Natural killer cell treated with Interleukin-12 subunit alpha and Interleukin-12 subunit beta and Interleukin-15 and Interleukin-18, amount 100 ng/mL, for 72 hours (primary cell): ENCODE data around the gene TRAPPC3. TPM values are rescaled to one million over a fixed set of nuclear protein-coding genes. Genes with fewer than 3 reads are reported as not detected.
"Not testable (repeated sequence)": the region's sequence is repeated elsewhere in the genome, so short reads cannot be mapped to it uniquely, and the experiment has no call there.

Experiments used
- ATAC-seq, 2 donors: fragments of 150-1000 bp; cut with Tn5 transposase in 1 of 2; sonication (Bioruptor Pico), chemical (Tn5 transposase) in 1 of 2; 2 replicates each; pipeline ENCODE4 v1.10.0; 2021
- DNase-seq: peaks from one replicate; pipeline ENCODE4 v3.0.0; 2022; ENCODE audit warnings: low spot score
- H3K27ac Mint-ChIP-seq, 2 donors: 1 replicate in 1 of 2; 2 replicates in 1 of 2; pipeline ENCODE4 v1.8.0; 2022; ENCODE audit warnings: mixed read lengths in 2 of 2, mild to moderate bottlenecking in 1 of 2, moderate library complexity in 1 of 2
- H3K27me3 Mint-ChIP-seq, 2 donors: 1 replicate in 1 of 2; 2 replicates in 1 of 2; pipeline ENCODE4 v1.8.0; 2022; ENCODE audit warnings: mixed read lengths in 2 of 2
- H3K36me3 Mint-ChIP-seq: one replicate; pipeline ENCODE4 v1.8.0; 2022; ENCODE audit warnings: mixed read lengths
- H3K4me1 Mint-ChIP-seq, 2 donors: 1 replicate in 1 of 2; 2 replicates in 1 of 2; pipeline ENCODE4 v1.8.0; 2022; ENCODE audit warnings: low read depth in 2 of 2, mixed read lengths in 2 of 2, mild to moderate bottlenecking in 1 of 2
- H3K4me3 Mint-ChIP-seq: one replicate; pipeline ENCODE4 v1.8.0; 2022; ENCODE audit warnings: mixed read lengths
- H3K9me3 Mint-ChIP-seq: 2 replicates; pipeline ENCODE4 v1.8.0; 2022; ENCODE audit warnings: mixed read lengths
- total RNA-seq, 2 donors: library from RNA; stranded (reverse); gene quantifications; one replicate each; pipeline ENCODE4 v1.2.3, GENCODE V29; 2022

Gene TRAPPC3
- total RNA-seq: 10 to 100 TPM; 58.4 to 69.2 TPM

DNA sequence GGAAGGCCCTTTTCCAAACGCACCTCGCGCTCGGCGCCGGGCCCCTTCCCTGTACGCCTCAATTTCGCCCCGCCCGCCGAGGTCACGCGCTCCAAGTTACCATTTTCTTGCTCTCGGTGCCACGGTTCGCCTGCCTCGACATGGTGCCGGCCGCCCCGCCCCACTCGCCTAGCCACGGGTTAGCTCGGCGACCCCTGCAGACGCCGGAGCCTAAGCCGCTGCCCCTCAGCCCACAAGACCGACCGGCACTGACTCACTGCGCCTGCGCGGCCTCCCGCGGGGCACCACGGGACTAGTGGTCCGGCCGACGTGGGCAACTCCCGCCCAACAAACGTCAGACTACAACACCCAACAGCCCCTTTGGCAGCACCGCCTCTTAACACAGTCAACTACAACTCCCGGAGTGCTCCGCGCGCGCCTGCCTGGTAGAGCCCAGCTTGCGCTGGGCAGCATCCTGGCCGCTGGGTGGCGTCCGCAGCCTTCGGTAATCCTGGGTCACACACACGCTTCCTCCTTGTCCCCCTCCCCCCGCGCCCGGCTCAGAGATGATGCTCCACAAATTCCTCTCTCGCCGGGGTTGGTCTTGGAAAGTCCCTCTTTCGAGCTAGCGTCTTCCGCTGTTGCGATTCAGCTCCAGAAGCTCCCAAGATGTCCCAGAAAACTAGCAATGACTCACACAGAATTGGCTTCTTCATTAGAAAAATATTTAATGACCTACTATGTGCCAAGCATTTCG lies at the start of gene TRAPPC3:
TSS of gene TRAPPC3 (minus strand) at position 250 of the 736 bp plus-strand sequence. CDS start at position 142, 108 bp downstream.
- peaks cover 56% of the 10 kb centered on the region in 2 donors for H3K4me1 Mint-ChIP-seq
- H3K36me3 Mint-ChIP-seq: no peaks in the 10 kb centered on the region
- peak within 1 kb of the TSS; percentile 94 for H3K4me3 Mint-ChIP-seq
- H3K27me3 Mint-ChIP-seq: no peaks in the 10 kb centered on the region
- peak; percentile 100 for DNase-seq
- H3K9me3 Mint-ChIP-seq: no peaks in the 10 kb centered on the region
- peak; percentile 97 for ATAC-seq
- H3K27ac Mint-ChIP-seq: peak within 1 kb of the TSS; percentile 92 to 97

DNA sequence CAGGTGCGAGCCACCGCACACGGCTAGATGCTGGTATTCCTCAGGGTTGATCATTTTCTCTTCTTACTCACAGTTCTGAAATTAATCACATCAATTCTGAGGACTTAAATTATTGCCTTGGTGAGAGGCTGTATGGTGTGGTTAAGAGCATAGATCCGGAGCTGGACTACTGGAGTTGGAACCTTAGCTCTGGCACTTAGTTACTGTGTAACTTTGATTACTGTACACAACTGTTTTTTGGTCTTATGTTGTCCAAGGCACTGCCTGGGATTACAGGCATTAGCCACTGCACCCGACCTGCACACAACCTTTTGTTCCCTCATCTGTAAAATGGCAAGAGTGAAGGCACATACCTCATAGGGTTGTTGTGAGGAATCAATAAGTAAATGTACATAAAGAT lies 49.4 kb upstream of the TRAPPC3 start:
- H3K27ac Mint-ChIP-seq: no peak overlapping the region
- H3K4me3 Mint-ChIP-seq: no peak overlapping the region
- H3K36me3 Mint-ChIP-seq: no peaks in the 10 kb centered on the region
- peaks cover 0 to 7% of the 10 kb centered on the region in 2 donors for H3K27me3 Mint-ChIP-seq
- ATAC-seq (no peak), DNase-seq (no peak)
- H3K9me3 Mint-ChIP-seq: no peaks in the 10 kb centered on the region
- H3K4me1 Mint-ChIP-seq: no peaks in the 10 kb centered on the region

DNA sequence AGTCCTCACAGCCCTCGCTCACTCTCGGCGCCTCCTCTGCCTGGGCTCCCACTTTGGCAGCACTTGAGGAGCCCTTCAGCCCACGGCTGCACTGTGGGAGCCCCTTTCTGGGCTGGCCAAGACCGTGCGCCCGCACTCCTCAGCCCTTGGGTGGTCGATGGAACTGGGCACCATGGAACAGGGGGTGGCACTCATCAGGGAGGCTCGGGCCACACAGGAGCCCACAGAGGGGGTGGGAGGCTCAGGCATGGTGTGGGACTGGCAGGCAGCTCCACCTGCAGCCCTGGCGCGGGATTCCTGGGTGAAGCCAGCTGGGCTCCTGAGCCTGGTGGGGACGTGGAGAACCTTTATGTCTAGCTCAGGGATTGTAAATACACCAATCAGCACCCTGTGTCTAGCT lies 47.5 kb upstream of the TRAPPC3 start:
- not testable (repeated sequence) for H3K4me1 Mint-ChIP-seq, DNase-seq, H3K4me3 Mint-ChIP-seq, H3K36me3 Mint-ChIP-seq, ATAC-seq, H3K27ac Mint-ChIP-seq, H3K27me3 Mint-ChIP-seq, H3K9me3 Mint-ChIP-seq

DNA sequence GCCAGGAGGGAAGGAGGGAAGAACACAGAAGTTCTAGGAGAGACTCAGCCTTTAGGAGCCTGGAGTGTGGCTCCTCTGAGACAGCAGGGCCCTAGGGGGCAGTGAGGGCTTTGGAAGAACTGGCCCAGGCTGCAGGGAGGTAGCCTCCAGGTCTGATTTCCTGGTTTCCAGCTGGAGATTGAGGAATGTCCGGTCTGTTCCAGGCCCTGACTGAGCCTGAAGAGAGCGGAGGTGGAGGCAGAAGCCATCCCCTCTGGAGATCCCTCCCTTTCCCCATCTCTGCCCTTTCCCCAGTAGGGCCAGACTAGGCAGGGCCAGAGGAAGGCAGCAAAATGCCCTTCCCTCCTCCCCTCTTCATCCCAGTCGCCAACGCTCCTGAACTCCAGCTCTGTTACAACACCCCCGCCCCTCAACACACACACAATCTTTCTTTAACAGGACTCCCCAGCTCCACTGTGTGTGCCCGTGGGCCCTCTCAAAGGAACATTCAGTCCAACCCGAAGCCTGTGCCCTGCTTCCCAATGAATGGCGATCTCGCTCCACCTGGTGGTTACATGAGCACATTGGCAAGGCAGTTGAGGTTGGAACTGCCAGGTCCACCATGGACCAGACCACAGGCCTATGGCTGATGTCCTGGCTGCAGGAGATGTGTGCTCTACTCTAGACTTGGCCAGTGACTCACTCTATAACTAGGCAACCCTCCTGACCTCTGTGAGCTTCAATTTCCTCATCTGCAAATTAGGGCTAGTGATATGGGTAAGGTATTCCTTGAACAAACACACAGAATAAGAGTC lies 38.7 kb upstream of the TRAPPC3 start:
- no peaks in the 10 kb centered on the region for H3K9me3 Mint-ChIP-seq
- no peak overlapping the region for H3K4me3 Mint-ChIP-seq

DNA sequence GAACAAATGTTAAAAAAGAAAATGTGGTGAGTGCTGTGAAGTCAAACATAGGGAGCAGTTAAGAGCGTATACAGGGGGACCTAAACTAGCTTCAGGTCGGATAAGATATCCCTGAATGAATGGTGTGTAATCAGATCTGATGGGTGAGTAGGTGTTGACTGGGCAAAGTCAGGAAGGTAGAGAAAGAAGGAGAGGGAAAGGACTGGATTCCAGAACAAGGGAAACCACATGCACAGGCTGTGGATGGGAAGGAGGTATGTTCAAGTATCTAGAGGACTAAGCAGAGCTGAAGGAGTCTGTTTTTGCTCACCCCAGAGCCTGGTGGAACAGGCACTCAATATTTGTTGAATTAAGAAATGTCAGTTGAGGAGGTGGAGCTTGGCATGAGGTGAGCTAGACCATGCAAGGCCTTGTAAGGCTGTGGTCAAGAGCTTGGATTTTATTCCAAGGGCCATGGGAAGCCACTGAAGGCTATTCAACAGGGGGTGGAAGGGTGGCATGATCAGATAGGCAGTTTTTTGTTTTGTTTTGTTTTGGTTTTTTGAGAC lies 34.1 kb upstream of the TRAPPC3 start:
- DNase-seq (no peak), ATAC-seq (no peak)
- Mint-ChIP-seq H3K27ac (no peak overlapping the region), H3K36me3 (no peaks in the 10 kb centered on the region), H3K9me3 (no peaks in the 10 kb centered on the region), H3K27me3 (no peaks in the 10 kb centered on the region), H3K4me3 (no peak overlapping the region), H3K4me1 (peaks cover 4 to 6% of the 10 kb centered on the region in 2 donors)

More for the DNA sequence above, 38.7 kb upstream of the TRAPPC3 start:
- DNase-seq (peak; percentile 82), ATAC-seq (peak; percentile 92 to 93)
- Mint-ChIP-seq H3K27ac (peak overlapping the region in 1 of 2 donors; percentile 77), H3K27me3 (no peaks in the 10 kb centered on the region), H3K36me3 (no peaks in the 10 kb centered on the region), H3K4me1 (peaks cover 4 to 6% of the 10 kb centered on the region in 2 donors)

DNA sequence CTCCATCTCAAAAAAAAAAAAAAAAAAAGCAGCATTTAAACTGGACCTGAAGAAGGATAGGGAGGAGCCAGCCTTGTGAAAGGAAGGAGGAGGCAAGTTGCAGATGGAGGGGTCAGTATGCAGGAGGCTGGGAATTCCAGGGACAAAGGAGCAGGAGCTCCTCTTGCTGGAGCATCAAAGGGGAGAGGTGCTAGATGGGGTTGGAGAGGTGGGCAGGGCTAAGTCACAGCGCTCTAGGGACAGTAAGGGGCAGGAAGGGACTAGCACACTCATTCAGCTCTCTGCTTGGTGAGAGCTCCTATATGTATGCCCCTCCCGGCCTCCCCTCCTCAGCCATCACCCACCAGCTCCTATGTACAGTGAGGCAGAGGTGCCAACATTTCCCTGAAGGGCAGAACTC lies 33.4 kb upstream of the TRAPPC3 start:
- H3K27me3 Mint-ChIP-seq: no peaks in the 10 kb centered on the region
- ATAC-seq (no peak), DNase-seq (no peak)
- no peaks in the 10 kb centered on the region for H3K36me3 Mint-ChIP-seq
- no peak overlapping the region for H3K4me3 Mint-ChIP-seq
- H3K9me3 Mint-ChIP-seq: no peaks in the 10 kb centered on the region
- no peaks in the 10 kb centered on the region for H3K4me1 Mint-ChIP-seq
- peak overlapping the region; percentile 0 to 3 for H3K27ac Mint-ChIP-seq

DNA sequence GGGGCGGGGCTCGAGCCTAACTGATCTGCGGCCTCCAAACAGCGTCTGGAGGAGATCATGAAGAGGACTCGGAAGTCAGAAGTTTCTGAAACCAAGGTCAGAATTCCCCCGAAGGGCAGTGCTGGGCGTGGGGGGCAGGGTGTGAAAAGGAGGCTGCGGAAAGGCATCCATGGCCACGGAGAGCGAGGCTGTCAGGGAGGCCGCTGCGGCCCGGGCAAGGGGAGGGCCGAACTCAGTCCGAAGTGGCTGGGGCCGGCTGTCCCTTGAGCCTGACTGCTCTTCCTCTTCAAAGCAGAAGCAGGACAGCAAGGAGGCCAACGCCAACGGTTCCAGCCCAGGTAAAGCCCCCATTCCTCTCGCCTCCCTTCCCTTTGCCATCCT lies 29.9 kb upstream of the TRAPPC3 start:
- no peak overlapping the region for H3K4me3 Mint-ChIP-seq
- peaks cover 1% of the 10 kb centered on the region for H3K36me3 Mint-ChIP-seq
- H3K27ac Mint-ChIP-seq: no peak overlapping the region
- no peak for DNase-seq
- H3K4me1 Mint-ChIP-seq: peaks cover under 1 to 2% of the 10 kb centered on the region in 2 donors
- no peaks in the 10 kb centered on the region for H3K27me3 Mint-ChIP-seq
- ATAC-seq: no peak
- no peaks in the 10 kb centered on the region for H3K9me3 Mint-ChIP-seq

DNA sequence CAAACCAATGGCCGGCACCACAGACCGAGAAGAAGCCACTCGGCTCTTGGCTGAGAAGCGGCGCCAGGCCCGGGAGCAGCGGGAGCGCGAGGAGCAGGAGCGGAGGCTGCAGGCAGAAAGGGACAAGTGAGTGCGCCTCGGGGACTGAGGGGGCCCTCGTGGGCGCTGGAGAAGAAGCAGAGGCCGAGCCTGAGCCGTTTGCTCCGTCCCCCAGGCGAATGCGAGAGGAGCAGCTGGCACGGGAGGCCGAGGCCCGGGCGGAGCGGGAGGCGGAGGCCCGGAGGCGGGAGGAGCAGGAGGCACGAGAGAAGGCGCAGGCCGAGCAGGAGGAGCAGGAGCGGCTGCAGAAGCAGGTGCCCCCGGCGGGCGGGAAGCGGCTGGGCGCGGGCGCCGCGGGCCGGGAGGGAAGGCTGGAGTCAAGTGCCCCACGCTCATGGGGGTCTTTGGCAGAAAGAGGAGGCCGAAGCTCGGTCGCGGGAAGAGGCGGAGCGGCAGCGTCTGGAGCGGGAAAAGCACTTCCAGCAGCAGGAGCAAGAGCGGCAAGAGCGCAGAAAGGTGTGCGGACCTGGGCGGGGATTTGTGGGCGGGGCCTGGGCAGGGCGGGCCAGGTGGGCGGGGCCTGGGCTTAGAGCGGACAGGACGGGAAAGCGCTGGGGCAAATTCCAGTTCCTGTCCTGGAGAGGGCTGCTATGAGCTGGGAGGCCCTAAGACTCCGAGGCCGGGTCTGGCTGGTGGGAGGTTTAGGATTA lies 29.4 kb upstream of the TRAPPC3 start:
- H3K4me1 Mint-ChIP-seq: peaks cover 6% of the 10 kb centered on the region in 2 donors
- no peaks in the 10 kb centered on the region for H3K27me3 Mint-ChIP-seq
- H3K27ac Mint-ChIP-seq: no peak overlapping the region
- peaks cover 7% of the 10 kb centered on the region for H3K36me3 Mint-ChIP-seq
- no peak for DNase-seq
- H3K4me3 Mint-ChIP-seq: no peak overlapping the region
- no peaks in the 10 kb centered on the region for H3K9me3 Mint-ChIP-seq
- no peak for ATAC-seq

DNA sequence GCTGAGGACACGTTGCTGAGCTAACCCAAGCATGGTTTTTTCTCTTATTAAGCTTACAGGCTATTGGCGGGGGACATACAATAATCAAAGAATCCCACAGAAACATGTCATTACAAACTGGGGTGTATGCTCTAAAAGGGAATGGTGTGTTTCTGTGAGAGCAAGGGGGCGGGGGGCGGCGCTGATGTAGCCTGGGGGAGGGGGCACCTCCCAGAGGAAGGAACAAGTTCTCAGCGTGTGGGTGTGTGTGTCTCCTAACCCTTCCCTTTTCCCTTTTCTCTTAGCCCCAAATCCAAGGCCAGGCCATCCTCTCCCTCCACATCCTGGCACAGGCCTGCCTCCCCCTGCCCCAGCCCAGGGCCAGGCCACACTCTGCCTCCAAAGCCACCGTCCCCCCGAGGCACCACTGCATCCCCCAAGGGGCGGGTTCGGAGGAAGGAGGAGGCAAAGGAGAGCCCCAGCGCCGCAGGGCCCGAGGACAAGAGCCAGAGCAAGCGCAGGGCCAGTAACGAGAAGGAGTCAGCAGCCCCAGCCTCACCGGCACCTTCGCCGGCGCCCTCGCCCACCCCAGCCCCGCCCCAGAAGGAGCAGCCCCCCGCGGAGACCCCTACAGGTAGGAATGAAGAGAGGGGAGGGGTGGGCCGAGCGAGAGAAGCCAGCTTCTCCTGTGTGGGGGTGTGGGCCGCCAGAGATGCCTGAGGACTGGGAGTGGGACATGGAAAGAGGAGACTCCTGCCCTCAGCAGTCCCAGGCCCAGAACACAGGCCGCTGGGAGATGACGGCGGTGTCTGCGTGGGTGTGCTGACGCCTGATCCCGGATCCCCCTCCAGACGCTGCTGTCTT lies 28.5 kb upstream of the TRAPPC3 start:
- H3K36me3 Mint-ChIP-seq: peaks cover 9% of the 10 kb centered on the region
- H3K4me3 Mint-ChIP-seq: no peak overlapping the region
- H3K27me3 Mint-ChIP-seq: no peaks in the 10 kb centered on the region
- ATAC-seq (no peak), DNase-seq (no peak)
- H3K27ac Mint-ChIP-seq: no peak overlapping the region
- peaks cover 6 to 7% of the 10 kb centered on the region in 2 donors for H3K4me1 Mint-ChIP-seq
- H3K9me3 Mint-ChIP-seq: no peaks in the 10 kb centered on the region

DNA sequence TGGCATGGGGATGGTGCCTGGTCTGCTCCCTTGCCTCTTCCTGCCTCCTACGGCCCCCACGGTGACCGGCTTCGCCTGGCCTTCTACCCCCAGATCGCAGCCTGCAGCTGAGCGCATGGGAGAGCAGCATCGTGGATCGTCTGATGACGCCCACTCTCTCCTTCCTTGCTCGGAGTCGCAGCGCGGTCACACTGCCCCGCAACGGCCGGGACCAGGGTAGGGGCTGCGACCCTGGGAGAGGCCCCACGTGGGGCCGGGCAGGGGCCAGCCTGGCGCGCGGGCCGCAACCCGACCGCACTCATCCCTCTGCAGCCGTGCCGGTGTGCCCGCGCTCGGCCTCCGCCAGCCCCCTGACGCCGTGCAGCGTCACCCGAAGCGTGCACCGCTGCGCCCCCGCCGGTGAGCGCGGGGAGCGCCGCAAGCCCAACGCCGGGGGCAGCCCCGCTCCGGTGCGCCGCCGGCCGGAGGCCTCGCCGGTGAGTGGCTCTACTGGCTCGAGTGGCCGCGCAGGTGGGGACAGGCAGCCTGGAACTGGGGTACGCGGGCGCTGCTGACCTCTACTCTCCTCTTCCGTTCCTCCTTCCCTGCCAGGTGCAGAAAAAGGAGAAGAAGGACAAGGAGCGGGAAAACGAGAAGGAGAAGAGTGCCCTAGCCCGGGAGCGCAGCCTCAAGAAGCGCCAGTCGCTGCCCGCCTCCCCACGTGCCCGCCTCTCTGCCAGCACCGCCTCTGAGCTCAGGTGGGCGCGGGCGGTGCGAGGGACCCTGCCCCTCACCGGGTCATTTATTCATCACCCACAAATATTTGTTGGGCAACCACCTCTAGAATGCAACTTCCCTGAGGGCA lies 27.0 kb upstream of the TRAPPC3 start:
- H3K27ac Mint-ChIP-seq: no peak overlapping the region
- H3K9me3 Mint-ChIP-seq: no peaks in the 10 kb centered on the region
- peaks cover 6 to 7% of the 10 kb centered on the region in 2 donors for H3K4me1 Mint-ChIP-seq
- DNase-seq: no peak
- no peak for ATAC-seq
- no peaks in the 10 kb centered on the region for H3K27me3 Mint-ChIP-seq
- peaks cover 9% of the 10 kb centered on the region for H3K36me3 Mint-ChIP-seq
- no peak overlapping the region for H3K4me3 Mint-ChIP-seq

DNA sequence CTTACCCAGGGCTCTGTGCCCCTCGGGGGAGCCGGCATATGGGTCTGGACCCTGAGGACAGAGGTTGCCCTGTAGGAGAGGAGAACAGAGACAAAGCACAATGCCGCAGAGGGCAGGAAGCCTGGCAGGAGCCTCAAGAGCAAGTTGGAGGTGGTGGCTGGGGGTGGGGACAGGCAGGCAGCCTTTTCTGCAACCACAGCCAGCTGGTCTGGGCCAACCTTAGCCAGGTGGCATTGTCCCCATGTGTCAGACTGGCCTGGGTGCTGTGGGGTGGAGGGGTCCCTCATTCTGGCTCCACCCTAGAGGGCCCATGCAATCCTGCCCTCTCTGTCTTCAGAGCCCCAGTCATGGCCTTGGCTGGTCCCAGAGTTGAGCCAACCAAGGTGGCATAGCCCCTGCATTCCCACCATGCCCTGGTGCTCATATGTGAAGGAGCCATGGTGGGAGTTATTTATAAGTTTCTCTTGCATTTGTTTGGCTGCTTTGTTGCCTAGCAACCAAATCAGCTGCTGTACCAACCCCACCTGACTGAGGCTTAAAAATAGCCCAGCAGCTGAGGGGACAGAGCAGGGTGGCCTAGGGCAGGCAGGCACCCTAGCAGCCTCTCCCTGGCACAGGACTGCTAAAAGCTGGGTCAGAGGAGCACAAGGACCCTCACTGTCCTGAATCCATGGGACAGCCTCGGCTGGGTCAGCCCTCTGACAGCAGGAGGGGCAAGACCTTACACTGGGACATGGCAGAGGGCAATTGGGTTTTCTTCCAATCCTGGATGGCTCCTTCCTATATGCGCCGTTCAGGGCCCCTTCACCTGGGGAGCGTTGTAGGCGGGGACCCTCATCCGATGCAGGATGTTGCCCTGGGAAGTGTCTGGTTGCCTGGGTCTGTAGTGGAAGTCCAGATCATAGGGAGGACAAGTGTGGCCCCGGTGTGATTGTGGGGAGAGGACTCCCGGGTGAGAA lies 26.1 kb upstream of the TRAPPC3 start:
- Mint-ChIP-seq H3K9me3 (no peaks in the 10 kb centered on the region), H3K4me1 (peaks cover 6 to 10% of the 10 kb centered on the region in 2 donors), H3K27me3 (no peaks in the 10 kb centered on the region), H3K27ac (no peak overlapping the region), H3K36me3 (peaks cover 12% of the 10 kb centered on the region), H3K4me3 (no peak overlapping the region)
- DNase-seq: no peak
- no peak for ATAC-seq
